ENCODE results near the gene TRIM17. TPM values are rescaled to one million over a fixed set of nuclear protein-coding genes. Genes with fewer than 3 reads are reported as not detected.
A peak's percentile ranks its signal among the peaks of the same experiment; 100 is the strongest.

The TRIM17 gene
- total and polyA plus RNA-seq, 9 of the 15 experiments (the other 6 are each of a cell fraction or from before 2014, with no cell fraction given): not detected

- TF ChIP-seq THRA (IDR thresholded peaks at IDR 0.05) (no peak), SUPT5H (IDR thresholded peaks at IDR 0.05) (no peak), ZBTB5 (IDR thresholded peaks at IDR 0.05) (no peak), CUX1 (CRISPR knock-in tag; IDR thresholded peaks at IDR 0.05) (no peak), THAP12 (CRISPR knock-in tag; IDR thresholded peaks at IDR 0.05) (no peak), KLF6 (CRISPR knock-in tag; IDR thresholded peaks at IDR 0.05; ENCODE audit: borderline replicate concordance) (no peak; the same call in none of the 2 replicates), OTX1 (CRISPR knock-in tag; IDR thresholded peaks at IDR 0.05) (0 out of 2 replicates have a peak, but pooled peaks have one; percentile 13), HBP1 (CRISPR knock-in tag; IDR thresholded peaks at IDR 0.05) (0 out of 2 replicates have a peak, but pooled peaks have one; percentile 7)
These were observed 47.7 kb downstream of the TRIM17 start (continued) for GRCh38 chr1:228368801-228369607.

Data from K562 (cell line).